Measurements from ENCODE around the gene DLGAP4.

The DLGAP4 gene

DNA sequence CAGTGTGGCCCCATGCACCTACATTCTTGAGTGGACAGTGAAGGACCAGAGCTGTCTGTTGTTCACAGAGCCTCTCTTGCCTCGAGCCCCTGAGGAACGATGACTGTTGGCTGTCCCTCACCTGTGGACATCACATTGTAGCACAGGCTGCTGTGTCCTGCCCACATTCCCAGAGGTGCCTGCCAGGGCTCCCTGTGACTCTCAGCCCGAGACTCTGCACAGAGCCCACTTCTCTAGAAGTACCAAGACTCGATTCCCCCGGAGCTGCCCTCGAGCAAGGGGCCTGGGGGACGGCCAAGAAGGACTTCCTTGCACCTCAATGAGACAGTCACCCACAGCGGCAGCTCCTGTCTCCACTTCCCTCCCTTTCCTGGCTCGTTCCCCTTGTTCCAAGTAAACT, 28.6 kb upstream of the DLGAP4 start:
- DNase-seq (ENCODE audit: low read depth): no peak
- no peak for TF ChIP-seq CTCF (IDR thresholded peaks at IDR 0.05; ENCODE audit: insufficient read depth, low read depth, low read length, missing control alignments)
- H3K4me3 ChIP-seq (ENCODE audit: low read depth, low read length): no peak overlapping the region

DNA sequence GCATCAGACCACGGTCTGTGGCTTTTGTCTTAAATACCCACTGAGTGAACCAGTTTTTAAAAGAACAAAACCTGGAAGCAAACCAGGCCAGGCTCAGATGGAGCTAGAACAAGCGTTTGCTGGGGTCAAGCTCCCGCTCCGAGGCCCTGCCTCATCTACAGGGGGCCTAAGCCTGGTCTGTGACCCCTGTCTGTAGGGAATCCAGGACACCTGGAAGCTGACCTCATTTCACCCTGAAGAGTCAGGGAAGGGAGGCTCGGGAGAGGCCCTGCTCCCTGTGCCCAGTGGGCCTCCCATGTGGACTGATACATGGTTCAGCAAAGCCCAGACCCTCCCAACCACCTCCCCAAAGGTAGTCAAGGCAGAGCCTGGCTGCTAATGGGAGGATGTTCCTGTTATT, 26.8 kb upstream of the DLGAP4 start:
- DNase-seq (ENCODE audit: low read depth): no peak
- TF ChIP-seq CTCF (IDR thresholded peaks at IDR 0.05; ENCODE audit: insufficient read depth, low read depth, low read length, missing control alignments): no peak
- no peak overlapping the region for H3K4me3 ChIP-seq (ENCODE audit: low read depth, low read length)

DNA sequence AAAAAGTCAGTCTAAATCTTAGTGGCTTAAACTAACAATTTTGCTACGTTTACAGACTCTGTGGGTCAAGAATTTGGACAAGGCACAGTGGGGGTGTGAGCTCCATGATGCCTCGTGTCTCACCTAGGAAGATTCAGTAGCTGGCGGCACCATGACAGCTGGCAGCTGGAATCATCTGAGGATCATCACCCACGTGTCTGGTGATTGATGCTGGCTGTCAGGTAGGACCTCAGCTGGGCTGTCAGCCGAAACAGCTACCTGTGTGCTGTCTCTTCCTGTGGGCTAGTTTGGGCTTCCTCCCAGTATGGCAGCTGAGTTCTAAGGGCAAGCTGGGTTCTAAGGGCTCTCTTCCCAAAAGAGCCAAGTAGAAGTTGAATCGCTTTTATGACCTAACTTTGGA, 26.4 kb upstream of the DLGAP4 start:
- no peak overlapping the region for H3K4me3 ChIP-seq (ENCODE audit: low read depth, low read length)
- no peak for TF ChIP-seq CTCF (IDR thresholded peaks at IDR 0.05; ENCODE audit: insufficient read depth, low read depth, low read length, missing control alignments)
- DNase-seq (ENCODE audit: low read depth): no peak

DNA sequence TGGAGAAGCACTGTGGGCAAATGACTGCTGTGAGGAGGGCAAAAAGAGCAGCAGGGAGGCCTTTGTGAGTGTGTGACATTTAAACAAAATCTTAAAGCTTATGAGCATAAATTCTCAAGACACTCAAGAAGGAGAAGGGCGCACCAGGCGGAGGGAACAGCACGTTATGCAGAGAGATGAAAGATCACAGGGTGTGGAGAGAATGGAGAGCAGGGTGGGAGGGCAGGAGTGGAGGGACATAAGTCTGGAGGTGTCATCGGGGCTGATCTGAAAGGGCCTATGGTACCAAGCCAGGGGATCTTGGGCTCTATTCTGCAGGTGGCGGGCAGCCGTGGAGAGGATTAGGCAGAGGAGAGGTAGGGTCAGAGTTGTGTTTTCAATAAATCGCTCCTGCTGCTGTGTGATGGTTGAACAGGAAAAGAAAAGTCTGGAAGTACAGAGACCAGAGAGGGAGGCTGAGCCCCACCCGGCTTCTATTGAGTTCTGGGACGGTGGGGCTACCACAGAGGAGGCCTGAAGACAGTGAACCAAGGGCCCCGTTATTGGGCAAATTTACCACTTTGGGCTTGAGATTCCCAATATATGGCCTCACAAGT, 24.3 kb upstream of the DLGAP4 start:
- no peak overlapping the region for H3K4me3 ChIP-seq (ENCODE audit: low read depth, low read length)
- DNase-seq (ENCODE audit: low read depth): no peak
- TF ChIP-seq CTCF (IDR thresholded peaks at IDR 0.05; ENCODE audit: insufficient read depth, low read depth, low read length, missing control alignments): no peak

- DNase-seq (ENCODE audit: low read depth): no peak
- no peak for TF ChIP-seq CTCF (IDR thresholded peaks at IDR 0.05; ENCODE audit: insufficient read depth, low read depth, low read length, missing control alignments)
- no peak overlapping the region for H3K4me3 ChIP-seq (ENCODE audit: low read depth, low read length)
Measured at GRCh38 chr20:36284751-36285150, 21.4 kb upstream of the DLGAP4 start.

- no peak overlapping the region for H3K4me3 ChIP-seq (ENCODE audit: low read depth, low read length)
- DNase-seq (ENCODE audit: low read depth): no peak
- no peak for TF ChIP-seq CTCF (IDR thresholded peaks at IDR 0.05; ENCODE audit: insufficient read depth, low read depth, low read length, missing control alignments)
Measured at GRCh38 chr20:36285746-36286447, 20.2 kb upstream of the DLGAP4 start.

- DNase-seq (ENCODE audit: low read depth): no peak
- no peak for TF ChIP-seq CTCF (IDR thresholded peaks at IDR 0.05; ENCODE audit: insufficient read depth, low read depth, low read length, missing control alignments)
- H3K4me3 ChIP-seq (ENCODE audit: low read depth, low read length): no peak overlapping the region
Measured at GRCh38 chr20:36297656-36298055, 8.5 kb upstream of the DLGAP4 start.

All from GM12865 (cell line).